ENCODE data around the gene ATP5F1B. TPM values are rescaled to one million over a fixed set of nuclear protein-coding genes. Genes with fewer than 3 reads are reported as not detected.

The ATP5F1B gene
- polyA plus RNA-seq, 2 of the 4 experiments (the other 2 are of a cell fraction), result 778 to 1,500 TPM

DNA sequence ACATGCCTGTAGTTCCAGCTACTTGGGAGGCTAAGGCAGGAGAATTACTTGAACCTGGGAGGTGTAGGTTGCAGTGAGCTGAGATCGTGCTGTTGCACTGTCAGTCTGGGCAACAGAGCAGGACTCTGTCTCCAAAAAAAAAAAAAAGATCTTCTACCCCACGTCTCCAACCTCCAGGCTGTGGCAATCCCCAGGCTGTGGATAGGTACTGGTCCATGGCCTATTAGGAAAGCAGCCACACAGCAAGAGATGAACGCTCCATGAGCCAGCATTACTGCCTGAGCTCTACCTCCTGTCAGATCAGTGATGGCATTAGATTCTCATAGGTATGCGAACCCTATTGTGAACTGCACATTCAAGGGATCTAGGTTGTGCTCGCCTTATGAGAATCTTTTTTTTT lies 48.4 kb upstream of the ATP5F1B start (continued):
- TF ChIP-seq, protein P1, sequence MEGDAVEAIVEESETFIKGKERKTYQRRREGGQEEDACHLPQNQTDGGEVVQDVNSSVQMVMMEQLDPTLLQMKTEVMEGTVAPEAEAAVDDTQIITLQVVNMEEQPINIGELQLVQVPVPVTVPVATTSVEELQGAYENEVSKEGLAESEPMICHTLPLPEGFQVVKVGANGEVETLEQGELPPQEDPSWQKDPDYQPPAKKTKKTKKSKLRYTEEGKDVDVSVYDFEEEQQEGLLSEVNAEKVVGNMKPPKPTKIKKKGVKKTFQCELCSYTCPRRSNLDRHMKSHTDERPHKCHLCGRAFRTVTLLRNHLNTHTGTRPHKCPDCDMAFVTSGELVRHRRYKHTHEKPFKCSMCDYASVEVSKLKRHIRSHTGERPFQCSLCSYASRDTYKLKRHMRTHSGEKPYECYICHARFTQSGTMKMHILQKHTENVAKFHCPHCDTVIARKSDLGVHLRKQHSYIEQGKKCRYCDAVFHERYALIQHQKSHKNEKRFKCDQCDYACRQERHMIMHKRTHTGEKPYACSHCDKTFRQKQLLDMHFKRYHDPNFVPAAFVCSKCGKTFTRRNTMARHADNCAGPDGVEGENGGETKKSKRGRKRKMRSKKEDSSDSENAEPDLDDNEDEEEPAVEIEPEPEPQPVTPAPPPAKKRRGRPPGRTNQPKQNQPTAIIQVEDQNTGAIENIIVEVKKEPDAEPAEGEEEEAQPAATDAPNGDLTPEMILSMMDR (IDR thresholded peaks at IDR 0.05), result no peak
- no peak for TF ChIP-seq JUNB (IDR thresholded peaks at IDR 0.05)
- no peak for TF ChIP-seq NFE2L2 (conservative IDR thresholded peaks at IDR 0.05; ENCODE audit: low read length)
- TF ChIP-seq, protein P2, sequence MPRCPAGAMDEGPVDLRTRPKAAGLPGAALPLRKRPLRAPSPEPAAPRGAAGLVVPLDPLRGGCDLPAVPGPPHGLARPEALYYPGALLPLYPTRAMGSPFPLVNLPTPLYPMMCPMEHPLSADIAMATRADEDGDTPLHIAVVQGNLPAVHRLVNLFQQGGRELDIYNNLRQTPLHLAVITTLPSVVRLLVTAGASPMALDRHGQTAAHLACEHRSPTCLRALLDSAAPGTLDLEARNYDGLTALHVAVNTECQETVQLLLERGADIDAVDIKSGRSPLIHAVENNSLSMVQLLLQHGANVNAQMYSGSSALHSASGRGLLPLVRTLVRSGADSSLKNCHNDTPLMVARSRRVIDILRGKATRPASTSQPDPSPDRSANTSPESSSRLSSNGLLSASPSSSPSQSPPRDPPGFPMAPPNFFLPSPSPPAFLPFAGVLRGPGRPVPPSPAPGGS (IDR thresholded peaks at IDR 0.05), result no peak
- no peak for TF ChIP-seq RNF2 (IDR thresholded peaks at IDR 0.05; ENCODE audit: borderline replicate concordance, low read depth)
- no peak for TF ChIP-seq HDAC2 (IDR thresholded peaks at IDR 0.05)
- TF ChIP-seq, protein P3, sequence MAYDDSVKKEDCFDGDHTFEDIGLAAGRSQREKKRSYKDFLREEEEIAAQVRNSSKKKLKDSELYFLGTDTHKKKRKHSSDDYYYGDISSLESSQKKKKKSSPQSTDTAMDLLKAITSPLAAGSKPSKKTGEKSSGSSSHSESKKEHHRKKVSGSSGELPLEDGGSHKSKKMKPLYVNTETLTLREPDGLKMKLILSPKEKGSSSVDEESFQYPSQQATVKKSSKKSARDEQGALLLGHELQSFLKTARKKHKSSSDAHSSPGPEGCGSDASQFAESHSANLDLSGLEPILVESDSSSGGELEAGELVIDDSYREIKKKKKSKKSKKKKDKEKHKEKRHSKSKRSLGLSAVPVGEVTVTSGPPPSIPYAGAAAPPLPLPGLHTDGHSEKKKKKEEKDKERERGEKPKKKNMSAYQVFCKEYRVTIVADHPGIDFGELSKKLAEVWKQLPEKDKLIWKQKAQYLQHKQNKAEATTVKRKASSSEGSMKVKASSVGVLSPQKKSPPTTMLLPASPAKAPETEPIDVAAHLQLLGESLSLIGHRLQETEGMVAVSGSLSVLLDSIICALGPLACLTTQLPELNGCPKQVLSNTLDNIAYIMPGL (CRISPR knock-in tag; IDR thresholded peaks at IDR 0.05; ENCODE audit: borderline replicate concordance), result no peak
- no peak for TF ChIP-seq FOXS1 (CRISPR knock-in tag; IDR thresholded peaks at IDR 0.05)
- no peak for TF ChIP-seq EP300 (IDR thresholded peaks at IDR 0.05)
- no peak for TF ChIP-seq ZC3H11A (IDR thresholded peaks at IDR 0.05)
- TF ChIP-seq, protein P4, sequence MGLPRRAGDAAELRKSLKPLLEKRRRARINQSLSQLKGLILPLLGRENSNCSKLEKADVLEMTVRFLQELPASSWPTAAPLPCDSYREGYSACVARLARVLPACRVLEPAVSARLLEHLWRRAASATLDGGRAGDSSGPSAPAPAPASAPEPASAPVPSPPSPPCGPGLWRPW (IDR thresholded peaks at IDR 0.05), result no peak
- TF ChIP-seq, protein P5, sequence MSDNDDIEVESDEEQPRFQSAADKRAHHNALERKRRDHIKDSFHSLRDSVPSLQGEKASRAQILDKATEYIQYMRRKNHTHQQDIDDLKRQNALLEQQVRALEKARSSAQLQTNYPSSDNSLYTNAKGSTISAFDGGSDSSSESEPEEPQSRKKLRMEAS (IDR thresholded peaks at IDR 0.05), result no peak
- TF ChIP-seq NR3C1 (IDR thresholded peaks at IDR 0.05), result no peak
- no peak for TF ChIP-seq BHLHE40 (IDR thresholded peaks at IDR 0.05; ENCODE audit: low read depth, low read length)

DNA sequence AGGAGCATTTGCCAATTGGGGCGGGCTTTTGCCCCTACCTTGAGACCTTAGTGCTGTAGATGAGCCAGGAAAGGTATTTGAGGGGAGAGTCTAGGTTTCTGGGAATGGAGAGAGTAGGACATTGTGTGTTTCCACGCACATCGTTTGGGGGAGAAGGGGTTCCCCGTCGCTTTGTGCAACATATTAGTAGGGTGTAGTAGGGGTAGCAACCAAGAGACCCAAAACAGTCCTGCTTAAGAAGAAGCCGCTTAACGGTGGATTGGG lies 43.0 kb upstream of the ATP5F1B start:
- Histone ChIP-seq H3K4me1 (peaks cover 18% of the 10 kb centered on the region; the same call in 2 of the 3 replicates), H3K9me3 (no peaks in the 10 kb centered on the region), H3K4me3 (peak overlapping the region; percentile 51), H3K4me2 (peak overlapping the region; percentile 79), H3K27ac (peak overlapping the region; percentile 83 to 92)
- ChIA-PET CTCF (interaction anchor here (0.6 to 1.4 kb wide), 3 partner anchors 52 to 436 kb away, joined by 3 to 5 read pairs (median 3); no protein-coding TSS in a partner anchor), POLR2A (interaction anchor here (0.7 to 3.5 kb wide), 23 partner anchors 12 to 541 kb away, joined by 3 to 72 read pairs (median 6); partner anchors contain the start of genes ATP5F1B, LRP1, NACA and NEMP1)
- under 1% methylated on average over 7 of the region's 7 CpGs for WGBS (ENCODE audit: missing lambda C conversion rate)
- ATAC-seq (peak in 1 of 2 experiments; percentile 71; a peak in 4 of 6 replicates), DNase-seq (ENCODE audit: low read depth in 1 of 2, low spot score in 1 of 2) (peak in 1 of 2 experiments; percentile 78), FAIRE-seq (no peak)
- TF ChIP-seq JUN (IDR thresholded peaks at IDR 0.05) (peak in 1 of 2 experiments; percentile 31; a peak in 2 of 5 replicates), RNF2 (IDR thresholded peaks at IDR 0.05; ENCODE audit: borderline replicate concordance, low read depth) (no peak)

DNA sequence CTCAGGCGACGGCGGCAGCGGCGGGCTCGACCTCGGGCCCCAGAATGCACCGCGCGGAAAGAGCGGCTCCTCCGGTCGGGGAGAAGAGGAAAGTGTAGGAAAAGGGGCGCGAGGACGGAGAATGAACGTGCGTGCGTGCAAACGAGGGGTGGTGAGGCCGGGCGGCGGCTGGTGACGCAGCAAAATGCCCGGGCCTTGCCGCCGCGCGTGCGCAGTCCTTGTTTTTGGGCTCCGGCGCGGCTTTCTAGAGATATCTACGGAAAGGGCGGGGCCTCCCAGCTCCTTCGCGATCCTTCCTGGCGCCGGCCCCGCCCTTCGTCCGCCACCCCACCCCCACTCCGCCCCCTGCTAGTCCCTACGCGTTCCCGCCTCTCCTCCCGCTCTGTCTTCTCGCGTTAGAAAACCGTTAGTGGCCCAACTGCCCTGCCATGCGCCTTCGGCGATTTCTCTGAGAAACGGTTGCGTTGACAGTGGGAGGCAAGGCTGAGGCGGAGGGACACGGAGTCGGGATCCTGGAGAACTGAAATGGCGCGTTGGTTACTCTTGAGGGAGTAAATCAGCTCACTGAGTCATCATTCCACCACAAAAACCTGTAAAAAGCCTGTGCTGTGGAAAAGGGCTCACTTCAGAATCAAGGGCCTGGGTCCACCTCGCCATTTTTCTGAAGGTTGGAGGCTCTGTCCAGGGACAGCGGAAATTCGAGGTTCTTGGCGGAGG lies 42.5 kb upstream of the ATP5F1B start, which contains the start of gene PTGES3:
Gene PTGES3, minus strand, starts transcription at position 156 of the 717 bp plus-strand sequence. CDS start 285 bp downstream, outside the sequence.
- ATAC-seq, result peak; percentile 87 to 92
- Histone ChIP-seq H3K4me2 (peak within 1 kb of the TSS; percentile 89), H3K9me3 (no peaks in the 10 kb centered on the region), H3K4me1 (peaks cover 18% of the 10 kb centered on the region; the same call in 2 of the 3 replicates), H3K27ac (peak within 1 kb of the TSS; percentile 97 to 98), H3K4me3 (peak within 1 kb of the TSS; percentile 82)
- peak; percentile 95 to 99 for DNase-seq (ENCODE audit: low read depth in 1 of 2, low spot score in 1 of 2)
- ChIA-PET CTCF (interaction anchor here (0.6 to 3.0 kb wide), 7 partner anchors 11 to 436 kb away, joined by 3 to 12 read pairs (median 3); partner anchors contain the start of gene STAT6), POLR2A (interaction anchor here (0.6 to 3.5 kb wide), 32 partner anchors 10 to 561 kb away, joined by 3 to 72 read pairs (median 5); partner anchors contain the start of genes ATP5F1B, BAZ2A, LRP1 and NACA)
- no peak for FAIRE-seq
- WGBS (ENCODE audit: missing lambda C conversion rate), result 1% methylated on average over 47 of the region's 64 CpGs
- TF ChIP-seq FOSL2 (IDR thresholded peaks at IDR 0.05) (no peak), FOSL2 (CRISPR knock-in tag; IDR thresholded peaks at IDR 0.05) (peak; percentile 25), RFX5 (IDR thresholded peaks at IDR 0.05) (no peak), NFE2L2 (conservative IDR thresholded peaks at IDR 0.05; ENCODE audit: low read length) (peak; percentile 81), MYC (IDR thresholded peaks at IDR 0.05; ENCODE audit: borderline replicate concordance, low read length) (peak; percentile 68), HDAC2 (IDR thresholded peaks at IDR 0.05) (no peak), JUN (IDR thresholded peaks at IDR 0.05) (peak; percentile 96), CHD2 (IDR thresholded peaks at IDR 0.05; ENCODE audit: low read length, partially characterized antibody) (peak; percentile 86), MAFK (IDR thresholded peaks at IDR 0.05; ENCODE audit: partially characterized antibody) (peak; percentile 97), TP53 (CRISPR knock-in tag; IDR thresholded peaks at IDR 0.05) (peak; percentile 57; the same call in 1 of the 2 replicates), POLR2A (IDR thresholded peaks at IDR 0.05; ENCODE audit: low read length) (peak; percentile 84; the same call in 1 of the 2 replicates), HOXA7 (CRISPR knock-in tag; IDR thresholded peaks at IDR 0.05) (no peak), TFCP2L1 (CRISPR knock-in tag; IDR thresholded peaks at IDR 0.05) (no peak), PHF8 (IDR thresholded peaks at IDR 0.05; ENCODE audit: borderline replicate concordance, low read depth) (peak; percentile 95), NPAS2 (CRISPR knock-in tag; IDR thresholded peaks at IDR 0.05; ENCODE audit: borderline replicate concordance) (no peak)
